HL-60 (cell line): ENCODE results near the gene KCNH1.

Experiments
- DNase-seq, 2 experiments: peaks; one replicate each; pipeline ENCODE4 v3.0.0-alpha.2; 2010 to 2020; ENCODE audit warnings: low read depth in 1 of 2, low spot score in 1 of 2
- H3K27ac ChIP-seq: fragments of 250-450 bp; sonication (Bioruptor Pico); replicated peaks from 2 replicates; pipeline ENCODE4 v1.5.1; 2020; ENCODE audit warnings: mild to moderate bottlenecking, moderate library complexity
- H3K27me3 ChIP-seq: fragments of 250-450 bp; sonication (Bioruptor Pico); 2 replicates; pipeline ENCODE4 v1.5.1; 2021; ENCODE audit warnings: mild to moderate bottlenecking, moderate library complexity; ENCODE audit not compliant: insufficient read depth, poor library complexity, severe bottlenecking
- H3K4me3 ChIP-seq: replicated peaks from 2 replicates; pipeline ENCODE4 v1.5.1; 2011; ENCODE audit warnings: mild to moderate bottlenecking, control low read depth, low read length; ENCODE audit not compliant: insufficient read depth
- CTCF ChIP-seq: IDR thresholded peaks from one replicate; pipeline ENCODE4 v1.5.1; 2011; ENCODE audit warnings: low read length, control low read depth, inconsistent platforms; ENCODE audit not compliant: insufficient read depth
- GABPA ChIP-seq: IDR thresholded peaks from 2 replicates; pipeline ENCODE4 v1.6.1; 2012; ENCODE audit warnings: low read depth
- POLR2AphosphoS5 ChIP-seq: IDR thresholded peaks from 2 replicates; pipeline ENCODE4 v1.6.1; 2012; ENCODE audit warnings: low read depth
- REST ChIP-seq: IDR thresholded peaks from 2 replicates; pipeline ENCODE4 v1.6.1; 2012; ENCODE audit warnings: low read depth; ENCODE audit not compliant: insufficient replicate concordance
- SPI1 ChIP-seq: IDR thresholded peaks from 2 replicates; pipeline ENCODE4 v1.6.1; 2012; ENCODE audit warnings: low read depth, mild to moderate bottlenecking, borderline replicate concordance

The KCNH1 gene

GRCh38 chr1:210685295-210685650 is 448.7 kb downstream of the KCNH1 start:
- Histone ChIP-seq H3K4me3 (no peak overlapping the region), H3K27ac (no peak overlapping the region), H3K27me3 (no peaks in the 10 kb centered on the region)
- TF ChIP-seq CTCF (no peak), GABPA (no peak), SPI1 (no peak), POLR2AphosphoS5 (no peak), REST (no peak)
- no peak for DNase-seq

GRCh38 chr1:210684466-210685294 is 449.3 kb downstream of the KCNH1 start:
- H3K27ac ChIP-seq: no peak overlapping the region
- TF ChIP-seq CTCF (no peak), REST (no peak), GABPA (no peak), SPI1 (no peak), POLR2AphosphoS5 (no peak)
- no peaks in the 10 kb centered on the region for H3K27me3 ChIP-seq
- no peak overlapping the region for H3K4me3 ChIP-seq
- no peak for DNase-seq

- H3K4me3 ChIP-seq: no peak overlapping the region
- H3K27ac ChIP-seq: no peak overlapping the region
- H3K27me3 ChIP-seq: no peaks in the 10 kb centered on the region
- TF ChIP-seq CTCF: no peak
- no peak for DNase-seq
These were observed 450.4 kb downstream of the KCNH1 start for GRCh38 chr1:210683403-210684047.
